Measurements from ENCODE around the gene DEXI.

GRCh38 chr16:10976634-10977033 lies 34.4 kb upstream of the DEXI start:
- TF ChIP-seq PAX5 (IDR thresholded peaks at IDR 0.05; ENCODE audit: insufficient read depth, low read length, severe bottlenecking) (no peak), SPI1 (IDR thresholded peaks at IDR 0.05; ENCODE audit: low read depth, low read length) (no peak), POLR2A (IDR thresholded peaks at IDR 0.05; ENCODE audit: low read depth, low read length) (no peak), TAF1 (IDR thresholded peaks at IDR 0.05; ENCODE audit: low read depth, low read length) (no peak), POLR2AphosphoS5 (IDR thresholded peaks at IDR 0.05; ENCODE audit: low read depth, low read length) (no peak), POU2F2 (IDR thresholded peaks at IDR 0.05; ENCODE audit: low read depth, low read length) (no peak)

Measured in GM12891 (cell line).